ENCODE measurements around the gene CSNK2A3. TPM values are rescaled to one million over a fixed set of nuclear protein-coding genes. Genes with fewer than 3 reads are reported as not detected.

Gene CSNK2A3
- polyA plus RNA-seq, 1 donor (not counting 4 experiments of a cell fraction or from before 2014, with no cell fraction given): 2.6 TPM

GRCh38 chr11:11387207-11387606 is 34.2 kb upstream of the CSNK2A3 start:
- Histone ChIP-seq H4K20me1 (ENCODE audit: control insufficient read depth, extremely low read depth, insufficient read depth, low read length) (no peaks in the 10 kb centered on the region), H3K4me1 (ENCODE audit: control insufficient read depth, extremely low read depth, insufficient read depth, low read length) (peaks cover 10% of the 10 kb centered on the region), H3K27me3 (ENCODE audit: control insufficient read depth, extremely low read depth, insufficient read depth, low read length) (no peaks in the 10 kb centered on the region), H3K79me2 (ENCODE audit: control insufficient read depth, insufficient read depth, low read length) (no peaks in the 10 kb centered on the region), H2AFZ (ENCODE audit: control insufficient read depth, low read length) (no peak overlapping the region), H3K9ac (ENCODE audit: control insufficient read depth, extremely low read depth, insufficient read depth, low read length) (no peak overlapping the region), H3K27ac (ENCODE audit: control insufficient read depth, insufficient read depth, low read length) (no peak overlapping the region), H3K9me3 (ENCODE audit: control insufficient read depth, low read depth, low read length) (no peaks in the 10 kb centered on the region), H3K4me2 (ENCODE audit: control insufficient read depth, extremely low read depth, insufficient read depth, low read depth, low read length) (no peak overlapping the region), H3K4me3 (ENCODE audit: control insufficient read depth in 2 of 3, extremely low read depth in 1 of 3, insufficient read depth in 2 of 3, low read depth in 1 of 3, low read length in 3 of 3) (no peak overlapping the region), H3K9me1 (ENCODE audit: control insufficient read depth, extremely low read depth, insufficient read depth, low read length) (peaks cover 3% of the 10 kb centered on the region), H3K36me3 (ENCODE audit: control insufficient read depth in 2 of 2, extremely low read depth in 1 of 2, insufficient read depth in 2 of 2, low read length in 2 of 2) (no peaks in the 10 kb centered on the region)
- FAIRE-seq (no peak), DNase-seq (ENCODE audit: low read depth, low spot score) (no peak)
- no peak for TF ChIP-seq EZH2 (IDR thresholded peaks at IDR 0.05; ENCODE audit: low read length)
- TF ChIP-seq, protein P1, sequence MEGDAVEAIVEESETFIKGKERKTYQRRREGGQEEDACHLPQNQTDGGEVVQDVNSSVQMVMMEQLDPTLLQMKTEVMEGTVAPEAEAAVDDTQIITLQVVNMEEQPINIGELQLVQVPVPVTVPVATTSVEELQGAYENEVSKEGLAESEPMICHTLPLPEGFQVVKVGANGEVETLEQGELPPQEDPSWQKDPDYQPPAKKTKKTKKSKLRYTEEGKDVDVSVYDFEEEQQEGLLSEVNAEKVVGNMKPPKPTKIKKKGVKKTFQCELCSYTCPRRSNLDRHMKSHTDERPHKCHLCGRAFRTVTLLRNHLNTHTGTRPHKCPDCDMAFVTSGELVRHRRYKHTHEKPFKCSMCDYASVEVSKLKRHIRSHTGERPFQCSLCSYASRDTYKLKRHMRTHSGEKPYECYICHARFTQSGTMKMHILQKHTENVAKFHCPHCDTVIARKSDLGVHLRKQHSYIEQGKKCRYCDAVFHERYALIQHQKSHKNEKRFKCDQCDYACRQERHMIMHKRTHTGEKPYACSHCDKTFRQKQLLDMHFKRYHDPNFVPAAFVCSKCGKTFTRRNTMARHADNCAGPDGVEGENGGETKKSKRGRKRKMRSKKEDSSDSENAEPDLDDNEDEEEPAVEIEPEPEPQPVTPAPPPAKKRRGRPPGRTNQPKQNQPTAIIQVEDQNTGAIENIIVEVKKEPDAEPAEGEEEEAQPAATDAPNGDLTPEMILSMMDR (optimal IDR thresholded peaks at IDR 0.05 in 1 of 3, IDR thresholded peaks at IDR 0.05 in 1 of 3, conservative IDR thresholded peaks at IDR 0.05 in 1 of 3; ENCODE audit: extremely low read depth in 1 of 3, insufficient read depth in 2 of 3, low read length in 3 of 3): no peak
- dilution Hi-C loops (cut with MboI; ENCODE audit: extremely low pct_ligation_motif_present, low sequenced_read_pairs): no loop called here

DNA sequence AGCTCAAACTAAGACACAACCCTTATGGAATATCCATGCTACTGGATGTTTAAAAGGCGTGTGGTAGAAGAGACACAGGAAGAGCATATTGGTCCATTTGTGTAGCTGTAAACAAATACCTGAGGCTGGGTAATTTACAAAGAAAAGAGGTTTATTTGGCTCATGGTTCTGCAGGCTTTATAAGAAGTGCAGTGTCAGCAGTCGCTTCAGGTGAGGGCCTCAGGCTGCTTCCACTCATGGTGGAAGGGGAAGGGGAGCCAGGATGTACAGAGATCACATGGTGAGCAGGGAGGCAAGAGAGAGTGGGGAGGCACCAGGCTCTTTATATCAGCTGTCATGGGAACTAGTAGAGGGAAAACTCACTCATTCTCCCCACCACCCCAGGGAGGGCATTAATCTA is 31.8 kb upstream of the CSNK2A3 start:
- no peak overlapping the region for H3K4me2 ChIP-seq (ENCODE audit: control insufficient read depth, extremely low read depth, insufficient read depth, low read depth, low read length)
- H2AFZ ChIP-seq (ENCODE audit: control insufficient read depth, low read length): no peak overlapping the region
- peaks cover 2% of the 10 kb centered on the region for H3K4me1 ChIP-seq (ENCODE audit: control insufficient read depth, extremely low read depth, insufficient read depth, low read length)
- no peaks in the 10 kb centered on the region for H3K36me3 ChIP-seq (ENCODE audit: control insufficient read depth in 2 of 2, extremely low read depth in 1 of 2, insufficient read depth in 2 of 2, low read length in 2 of 2)
- TF ChIP-seq, protein P1 (optimal IDR thresholded peaks at IDR 0.05 in 1 of 3, IDR thresholded peaks at IDR 0.05 in 1 of 3, conservative IDR thresholded peaks at IDR 0.05 in 1 of 3; ENCODE audit: extremely low read depth in 1 of 3, insufficient read depth in 2 of 3, low read length in 3 of 3): no peak
- no peak for TF ChIP-seq EZH2 (IDR thresholded peaks at IDR 0.05; ENCODE audit: low read length)
- no peak overlapping the region for H3K27ac ChIP-seq (ENCODE audit: control insufficient read depth, insufficient read depth, low read length)
- DNase-seq (ENCODE audit: low read depth, low spot score): no peak
- H3K9ac ChIP-seq (ENCODE audit: control insufficient read depth, extremely low read depth, insufficient read depth, low read length): no peak overlapping the region
- no peak for FAIRE-seq
- peaks cover 3% of the 10 kb centered on the region for H3K9me1 ChIP-seq (ENCODE audit: control insufficient read depth, extremely low read depth, insufficient read depth, low read length)
- H4K20me1 ChIP-seq (ENCODE audit: control insufficient read depth, extremely low read depth, insufficient read depth, low read length): peaks cover 2% of the 10 kb centered on the region
- dilution Hi-C loops (cut with MboI; ENCODE audit: extremely low pct_ligation_motif_present, low sequenced_read_pairs): no loop called here
- H3K27me3 ChIP-seq (ENCODE audit: control insufficient read depth, extremely low read depth, insufficient read depth, low read length): no peaks in the 10 kb centered on the region
- H3K9me3 ChIP-seq (ENCODE audit: control insufficient read depth, low read depth, low read length): no peaks in the 10 kb centered on the region
- H3K79me2 ChIP-seq (ENCODE audit: control insufficient read depth, insufficient read depth, low read length): no peaks in the 10 kb centered on the region
- no peak overlapping the region for H3K4me3 ChIP-seq (ENCODE audit: control insufficient read depth in 2 of 3, extremely low read depth in 1 of 3, insufficient read depth in 2 of 3, low read depth in 1 of 3, low read length in 3 of 3)

Data from keratinocyte (primary cell).